A549 (cell line): ENCODE data around the gene ARHGAP44. TPM values are rescaled to one million over a fixed set of nuclear protein-coding genes. Genes with fewer than 3 reads are reported as not detected.

ENCODE experiments used
- ATAC-seq, 2 experiments: fragments of 200-7000 bp in 1 of 2; fragments of >200 bp in 1 of 2; cut with Nextera tagmentation in 1 of 2; cut with Tn5 transposase in 1 of 2; 3 replicates each; pipeline versions ENCODE4 v1.8.0 to v1.9.1; 2018 to 2020; ENCODE audit warnings: mild to moderate bottlenecking in 1 of 2, moderate library complexity in 1 of 2
- CTCF ChIA-PET: fragments of 300-600 bp; sonication (Branson Sonifier 250); formaldehyde crosslinking; extraction: SDS; loops from one replicate; lab custom pipeline; 2021; ENCODE audit warnings: antibody characterized with exemption, inconsistent platforms; lab: Yijun Ruan, JAX
- POLR2A ChIA-PET: fragments of 350-600 bp; formaldehyde crosslinking; extraction: SDS; loops from one replicate; lab custom pipeline; 2021; ENCODE audit warnings: antibody characterized with exemption, inconsistent platforms; lab: Yijun Ruan, JAX
- DNase-seq, 2 experiments: peaks; one replicate each; pipeline versions ENCODE4 v3.0.0 to v3.0.0-alpha.2; 2011 to 2016; ENCODE audit warnings: low read depth in 1 of 2, low spot score in 1 of 2
- FAIRE-seq: peaks from 2 replicates; lab custom pipeline; 2011; peaks lifted over from hg19 to GRCh38; lab: Jason Lieb, UNC
- H3K27ac ChIP-seq, 2 experiments: fragments of >200 bp; sonication (Bioruptor Twin); formaldehyde crosslinking; 3 replicates each; pipeline ENCODE4 v1.5.1; 2016 to 2017
- H3K4me1 ChIP-seq: fragments of >200 bp; sonication (Bioruptor Twin); formaldehyde crosslinking; 3 replicates; pipeline ENCODE4 v1.6.1; 2016
- H3K4me2 ChIP-seq: fragments of >200 bp; sonication (Bioruptor Twin); formaldehyde crosslinking; 3 replicates; pipeline ENCODE4 v1.6.1; 2016
- H3K4me3 ChIP-seq: fragments of >200 bp; sonication (Bioruptor Twin); formaldehyde crosslinking; 3 replicates; pipeline ENCODE4 v1.5.1; 2016
- H3K9me3 ChIP-seq: fragments of >200 bp; sonication (Bioruptor Twin); formaldehyde crosslinking; 3 replicates; pipeline ENCODE4 v1.6.1; 2016
- CBX8 ChIP-seq: fragments of 200-600 bp; sonication (generic); IDR thresholded peaks from 2 replicates; pipeline ENCODE4 v1.6.1; 2016
- EP300 ChIP-seq, 2 experiments: fragments of >200 bp; sonication (Bioruptor Twin); formaldehyde crosslinking; IDR thresholded peaks; 2 replicates in 1 of 2; 3 replicates in 1 of 2; pipeline ENCODE4 v1.6.1; 2016 to 2017
- HEYL ChIP-seq: fragments of 250-450 bp; sonication (Bioruptor Pico); IDR thresholded peaks from 2 replicates; pipeline ENCODE4 v1.8.0; 2021; ENCODE audit warnings: mild to moderate bottlenecking, moderate library complexity
- HOXB5 ChIP-seq: fragments of 250-450 bp; sonication (Bioruptor Pico); IDR thresholded peaks from 2 replicates; pipeline ENCODE4 v1.5.0; 2020; ENCODE audit warnings: mild to moderate bottlenecking, moderate library complexity
- JUNB ChIP-seq: fragments of >200 bp; sonication (Bioruptor Twin); formaldehyde crosslinking; IDR thresholded peaks from 2 replicates; pipeline ENCODE4 v1.6.1; 2016
- KDM5A ChIP-seq: fragments of 200-600 bp; sonication (generic); IDR thresholded peaks from 2 replicates; pipeline ENCODE4 v1.6.1; 2016; ENCODE audit warnings: antibody characterized with exemption, mild to moderate bottlenecking
- MAFK ChIP-seq: fragments of 450-650 bp; IDR thresholded peaks from 2 replicates; pipeline ENCODE4 v1.6.1; 2014; ENCODE audit not compliant: partially characterized antibody
- NR3C1 ChIP-seq: fragments of >200 bp; sonication (Bioruptor Twin); formaldehyde crosslinking; IDR thresholded peaks from 3 replicates; pipeline ENCODE4 v1.6.1; 2017
- PHF8 ChIP-seq: fragments of 200-600 bp; sonication (generic); IDR thresholded peaks from 2 replicates; pipeline ENCODE4 v1.6.1; 2016; ENCODE audit warnings: low read depth, mild to moderate bottlenecking, antibody characterized with exemption, moderate library complexity, borderline replicate concordance
- POLR2A ChIP-seq: IDR thresholded peaks from 2 replicates; pipeline ENCODE4 v1.6.1; 2012; ENCODE audit warnings: mild to moderate bottlenecking, low read length
- RAD21 ChIP-seq, 2 experiments: fragments of >200 bp in 1 of 2; sonication (Bioruptor Twin) in 1 of 2; formaldehyde crosslinking in 1 of 2; IDR thresholded peaks in 1 of 2; conservative IDR thresholded peaks in 1 of 2; 2 replicates in 1 of 2; 3 replicates in 1 of 2; pipeline ENCODE4 v1.6.1; 2012 to 2018; ENCODE audit warnings: inconsistent platforms in 1 of 2
- SMC3 ChIP-seq: fragments of >200 bp; sonication (Bioruptor Twin); formaldehyde crosslinking; IDR thresholded peaks from 3 replicates; pipeline ENCODE4 v1.6.1; 2018; ENCODE audit warnings: inconsistent platforms
- WGBS: methylation state at CpG from one replicate; pipeline ENCODE4 v1.1.6; 2017; ENCODE audit errors: missing lambda C conversion rate; 5-methylcytosine and 5-hydroxymethylcytosine counted together
- polyA plus RNA-seq, 4 experiments: library from polyadenylated mRNA; depleted of rRNA in 3 of 4; stranded (reverse); fragments of >200 nt; fragmentation: RNase III in 1 of 4; extraction: RNeasy Plus Mini Kit Qiagen cat#74134 plus additional on column Dnase treatment in 1 of 4; gene quantifications; 2 replicates in 3 of 4; 3 replicates in 1 of 4; pipeline ENCODE4 v1.2.3, GENCODE V29; 2011 to 2017
- TF ChIP-seq, protein P1 (sequence below): fragments of 450-650 bp; IDR thresholded peaks from 2 replicates; pipeline ENCODE4 v1.6.1; 2014; ENCODE audit warnings: antibody characterized with exemption
- TF ChIP-seq, protein P2 (sequence below): fragments of >200 bp; sonication (Bioruptor Twin); formaldehyde crosslinking; IDR thresholded peaks from 3 replicates; pipeline ENCODE4 v1.6.1; 2016
- TF ChIP-seq, protein P3 (sequence below): fragments of 250-450 bp; sonication (Bioruptor Pico); IDR thresholded peaks from 2 replicates; pipeline ENCODE4 v1.5.0; 2021; ENCODE audit warnings: mild to moderate bottlenecking, moderate library complexity, borderline replicate concordance
- TF ChIP-seq, protein P4 (sequence below): fragments of >200 bp; sonication (Bioruptor Twin); formaldehyde crosslinking; IDR thresholded peaks from 3 replicates; pipeline ENCODE4 v1.5.1; 2016

The ARHGAP44 gene
- polyA plus RNA-seq, 2 of the 4 experiments (the other 2 are of a cell fraction), result 4.1 to 4.2 TPM

DNA sequence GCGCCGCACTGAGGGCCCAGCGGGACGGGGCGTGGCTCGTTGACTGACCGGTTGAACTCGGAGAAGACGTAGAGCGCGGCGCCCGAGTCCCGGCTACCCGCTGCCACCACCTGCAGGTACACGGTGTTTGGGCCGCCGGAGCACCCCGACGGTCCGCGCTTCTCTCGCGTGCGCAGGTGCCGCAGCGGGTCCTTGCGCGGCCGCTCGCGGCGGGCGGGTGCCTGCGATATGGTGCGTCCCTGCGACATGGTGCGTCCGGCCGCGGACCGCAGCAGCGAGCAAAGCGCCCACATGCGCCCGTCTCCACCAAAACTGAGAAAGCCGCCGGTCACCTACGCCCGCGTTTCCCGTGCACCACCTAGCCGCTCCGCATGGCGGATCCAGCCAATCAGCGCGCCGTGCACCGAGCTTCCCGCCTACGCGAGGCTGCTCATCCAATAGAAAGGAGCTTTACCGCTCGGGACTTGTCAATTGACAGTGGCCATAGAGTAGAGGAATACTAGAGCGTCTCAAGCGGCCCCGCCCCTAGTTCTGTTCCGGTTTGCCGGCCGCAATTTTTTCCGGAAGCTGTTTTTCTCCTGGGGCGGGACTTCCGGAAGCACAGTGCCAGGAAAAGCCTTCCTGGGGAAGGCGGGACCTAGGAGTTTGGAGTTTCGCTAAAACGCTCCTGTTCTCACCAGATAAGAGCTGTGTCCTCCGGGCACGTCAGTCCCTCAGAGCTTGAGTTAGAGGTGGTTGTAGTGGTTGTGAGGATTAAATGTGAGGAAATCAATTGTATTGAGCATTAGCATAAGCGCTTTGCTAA is 228.6 kb downstream of the ARHGAP44 start, which contains the start of gene ELAC2 (continued):
- TF ChIP-seq, protein P1, sequence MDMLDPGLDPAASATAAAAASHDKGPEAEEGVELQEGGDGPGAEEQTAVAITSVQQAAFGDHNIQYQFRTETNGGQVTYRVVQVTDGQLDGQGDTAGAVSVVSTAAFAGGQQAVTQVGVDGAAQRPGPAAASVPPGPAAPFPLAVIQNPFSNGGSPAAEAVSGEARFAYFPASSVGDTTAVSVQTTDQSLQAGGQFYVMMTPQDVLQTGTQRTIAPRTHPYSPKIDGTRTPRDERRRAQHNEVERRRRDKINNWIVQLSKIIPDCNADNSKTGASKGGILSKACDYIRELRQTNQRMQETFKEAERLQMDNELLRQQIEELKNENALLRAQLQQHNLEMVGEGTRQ, result peak; percentile 68
- TF ChIP-seq, protein P2, sequence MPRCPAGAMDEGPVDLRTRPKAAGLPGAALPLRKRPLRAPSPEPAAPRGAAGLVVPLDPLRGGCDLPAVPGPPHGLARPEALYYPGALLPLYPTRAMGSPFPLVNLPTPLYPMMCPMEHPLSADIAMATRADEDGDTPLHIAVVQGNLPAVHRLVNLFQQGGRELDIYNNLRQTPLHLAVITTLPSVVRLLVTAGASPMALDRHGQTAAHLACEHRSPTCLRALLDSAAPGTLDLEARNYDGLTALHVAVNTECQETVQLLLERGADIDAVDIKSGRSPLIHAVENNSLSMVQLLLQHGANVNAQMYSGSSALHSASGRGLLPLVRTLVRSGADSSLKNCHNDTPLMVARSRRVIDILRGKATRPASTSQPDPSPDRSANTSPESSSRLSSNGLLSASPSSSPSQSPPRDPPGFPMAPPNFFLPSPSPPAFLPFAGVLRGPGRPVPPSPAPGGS, result peak; percentile 86
- TF ChIP-seq EP300 (IDR thresholded peaks at IDR 0.05) (no peak), KDM5A (peak; percentile 51; the same call in 1 of the 2 replicates)
- TF ChIP-seq, protein P3, sequence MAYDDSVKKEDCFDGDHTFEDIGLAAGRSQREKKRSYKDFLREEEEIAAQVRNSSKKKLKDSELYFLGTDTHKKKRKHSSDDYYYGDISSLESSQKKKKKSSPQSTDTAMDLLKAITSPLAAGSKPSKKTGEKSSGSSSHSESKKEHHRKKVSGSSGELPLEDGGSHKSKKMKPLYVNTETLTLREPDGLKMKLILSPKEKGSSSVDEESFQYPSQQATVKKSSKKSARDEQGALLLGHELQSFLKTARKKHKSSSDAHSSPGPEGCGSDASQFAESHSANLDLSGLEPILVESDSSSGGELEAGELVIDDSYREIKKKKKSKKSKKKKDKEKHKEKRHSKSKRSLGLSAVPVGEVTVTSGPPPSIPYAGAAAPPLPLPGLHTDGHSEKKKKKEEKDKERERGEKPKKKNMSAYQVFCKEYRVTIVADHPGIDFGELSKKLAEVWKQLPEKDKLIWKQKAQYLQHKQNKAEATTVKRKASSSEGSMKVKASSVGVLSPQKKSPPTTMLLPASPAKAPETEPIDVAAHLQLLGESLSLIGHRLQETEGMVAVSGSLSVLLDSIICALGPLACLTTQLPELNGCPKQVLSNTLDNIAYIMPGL, result peak; percentile 56; the same call in 1 of the 2 replicates

DNA sequence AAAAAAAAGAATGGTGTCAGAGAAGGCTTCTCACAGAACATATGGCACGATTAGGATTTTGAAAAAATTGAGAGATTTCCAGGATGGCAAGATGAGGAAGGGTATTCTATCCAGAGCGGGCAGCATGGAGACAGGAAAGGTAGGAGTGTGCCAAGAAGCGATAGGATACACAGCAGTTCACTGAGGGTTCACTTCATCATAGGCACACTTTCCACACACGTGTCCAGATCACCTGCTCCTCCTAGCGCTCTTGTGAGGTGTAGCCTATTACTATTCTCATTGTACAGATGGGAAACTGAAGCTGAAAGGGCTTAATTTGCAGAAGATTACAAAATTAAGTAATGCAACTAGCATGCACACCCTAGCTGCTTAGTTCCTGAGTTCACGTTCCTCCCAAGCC is 234.7 kb downstream of the ARHGAP44 start:
- H3K4me3 ChIP-seq, result peak overlapping the region; percentile 45; the same call in 2 of the 3 replicates
- FAIRE-seq, result no peak

DNA sequence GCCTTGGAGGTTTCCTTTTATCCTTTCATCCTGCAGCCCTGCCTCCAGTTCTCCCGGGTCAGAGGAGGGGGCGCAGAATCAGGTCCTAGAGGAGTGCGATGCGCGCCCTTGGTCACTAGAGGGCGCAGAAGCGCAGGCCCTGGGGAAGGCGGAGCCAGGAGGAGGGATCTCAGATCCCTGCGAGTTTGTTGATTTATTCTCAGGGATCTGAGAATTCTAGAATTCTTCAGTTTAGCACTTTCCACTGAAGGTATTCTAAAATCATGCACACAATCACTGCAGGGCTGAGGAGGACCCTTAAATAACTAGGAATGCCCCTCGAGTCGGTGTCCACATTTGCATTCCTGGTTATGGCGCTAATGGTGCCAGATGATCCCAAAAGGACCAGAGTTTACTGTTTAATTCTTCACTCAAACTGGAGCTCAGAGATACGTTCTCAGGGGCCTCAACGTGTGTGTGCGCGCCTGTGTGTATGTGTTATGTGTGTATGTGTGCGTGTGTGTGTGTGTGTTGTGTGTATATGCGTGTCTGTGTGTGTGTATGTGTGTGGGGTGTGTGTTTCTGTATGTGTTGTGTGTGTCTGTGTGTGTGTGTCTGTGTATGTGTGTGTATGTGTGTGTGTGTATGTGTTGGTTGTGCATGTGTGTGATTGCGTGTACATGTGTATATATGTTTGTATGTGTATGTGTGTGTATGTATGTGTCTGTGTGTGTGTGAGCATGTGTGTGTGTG is 235.4 kb downstream of the ARHGAP44 start:
- no peak for FAIRE-seq

More for the DNA sequence above, 234.7 kb downstream of the ARHGAP44 start:
- POLR2A ChIA-PET, result no interaction called here
- H3K27ac ChIP-seq, result no peak overlapping the region
- DNase-seq (peak in 1 of 2 experiments; percentile 30), ATAC-seq (peak; percentile 63 to 65)
- no peaks in the 10 kb centered on the region for H3K9me3 ChIP-seq
- CTCF ChIA-PET, result interaction anchor here (0.7 to 8.3 kb wide), 15 partner anchors 7 to 1533 kb away, joined by 3 to 111 read pairs (median 4); no protein-coding TSS in a partner anchor
- 35% methylated on average over 6 of the region's 6 CpGs for WGBS
- peak overlapping the region; percentile 86 for H3K4me2 ChIP-seq
- no peak for TF ChIP-seq CBX8
- TF ChIP-seq, protein P1, result peak; percentile 9; the same call in 1 of the 2 replicates
- H3K4me1 ChIP-seq, result peaks cover 5% of the 10 kb centered on the region; the same call in 1 of the 3 replicates

More for the DNA sequence above, 235.4 kb downstream of the ARHGAP44 start:
- TF ChIP-seq HEYL (CRISPR knock-in tag), result no peak
- no peak for TF ChIP-seq HOXB5 (CRISPR knock-in tag)
- TF ChIP-seq NR3C1, result no peak
- no peak for TF ChIP-seq JUNB
- TF ChIP-seq, protein P1, result no peak
- no peak for TF ChIP-seq PHF8
- no peak for TF ChIP-seq POLR2A
- TF ChIP-seq MAFK, result no peak
- TF ChIP-seq SMC3, result peak; percentile 35; the same call in 2 of the 3 replicates
- TF ChIP-seq RAD21 (conservative IDR thresholded peaks at IDR 0.05 in 1 of 2, IDR thresholded peaks at IDR 0.05 in 1 of 2), result peak; percentile 16 to 20; a peak in 1 of 5 replicates
- TF ChIP-seq, protein P4, sequence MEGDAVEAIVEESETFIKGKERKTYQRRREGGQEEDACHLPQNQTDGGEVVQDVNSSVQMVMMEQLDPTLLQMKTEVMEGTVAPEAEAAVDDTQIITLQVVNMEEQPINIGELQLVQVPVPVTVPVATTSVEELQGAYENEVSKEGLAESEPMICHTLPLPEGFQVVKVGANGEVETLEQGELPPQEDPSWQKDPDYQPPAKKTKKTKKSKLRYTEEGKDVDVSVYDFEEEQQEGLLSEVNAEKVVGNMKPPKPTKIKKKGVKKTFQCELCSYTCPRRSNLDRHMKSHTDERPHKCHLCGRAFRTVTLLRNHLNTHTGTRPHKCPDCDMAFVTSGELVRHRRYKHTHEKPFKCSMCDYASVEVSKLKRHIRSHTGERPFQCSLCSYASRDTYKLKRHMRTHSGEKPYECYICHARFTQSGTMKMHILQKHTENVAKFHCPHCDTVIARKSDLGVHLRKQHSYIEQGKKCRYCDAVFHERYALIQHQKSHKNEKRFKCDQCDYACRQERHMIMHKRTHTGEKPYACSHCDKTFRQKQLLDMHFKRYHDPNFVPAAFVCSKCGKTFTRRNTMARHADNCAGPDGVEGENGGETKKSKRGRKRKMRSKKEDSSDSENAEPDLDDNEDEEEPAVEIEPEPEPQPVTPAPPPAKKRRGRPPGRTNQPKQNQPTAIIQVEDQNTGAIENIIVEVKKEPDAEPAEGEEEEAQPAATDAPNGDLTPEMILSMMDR, result peak; percentile 96
- TF ChIP-seq, all 56 proteins: peak for 3
- peak overlapping the region; percentile 86 for H3K4me2 ChIP-seq
- ChIA-PET CTCF (interaction anchor here (1.0 to 8.3 kb wide), 18 partner anchors 6 to 1532 kb away, joined by 3 to 111 read pairs (median 4); no protein-coding TSS in a partner anchor), POLR2A (no interaction called here)
- no peaks in the 10 kb centered on the region for H3K9me3 ChIP-seq
- WGBS, result 12% methylated on average over 19 of the region's 19 CpGs
- H3K27ac ChIP-seq, result peak overlapping the region; percentile 31 to 62; a peak in 3 of 6 replicates
- ATAC-seq (peak; percentile 87 to 98), DNase-seq (peak; percentile 75 to 79)
- H3K4me3 ChIP-seq, result peak overlapping the region; percentile 45
- peaks cover 5% of the 10 kb centered on the region; the same call in 1 of the 3 replicates for H3K4me1 ChIP-seq
